ENCODE results near the gene CRELD2. TPM values are rescaled to one million over a fixed set of nuclear protein-coding genes. Genes with fewer than 3 reads are reported as not detected.

Gene CRELD2
- total and polyA plus RNA-seq, 2 of the 4 experiments (the other 2 are of a cell fraction), result 36.2 to 70.7 TPM

- intact Hi-C loops (cut with micrococcal nuclease), result no loop called here
- DNase-seq (no peak), ATAC-seq (ENCODE audit: low read depth) (no peak)
- Histone ChIP-seq H3K4me3 (ENCODE audit: insufficient read depth, low read depth, low read length) (no peak overlapping the region), H2AK9ac (replicated peaks; ENCODE audit: low read depth, low read length, poor library complexity) (peak overlapping the region; percentile 11), H2AFZ (replicated peaks; ENCODE audit: low read length, poor library complexity) (no peak overlapping the region), H3K18ac (ENCODE audit: low read depth, low read length) (no peak overlapping the region), H3K9me3 (ENCODE audit: control insufficient read depth, insufficient read depth, low read length) (no peaks in the 10 kb centered on the region), H3K56ac (ENCODE audit: extremely low read depth, insufficient read depth, low read length) (no peak overlapping the region), H2BK120ac (ENCODE audit: low read depth, low read length) (no peak overlapping the region), H4K5ac (ENCODE audit: low read depth, low read length) (no peak overlapping the region), H4K91ac (ENCODE audit: insufficient read depth, low read depth, low read length) (no peak overlapping the region), H2BK5ac (ENCODE audit: low read depth, low read length, poor library complexity, severe bottlenecking) (no peak overlapping the region), H3K36me3 (ENCODE audit: control insufficient read depth, insufficient read depth, low read length) (peaks cover 30% of the 10 kb centered on the region), H4K20me1 (ENCODE audit: insufficient read depth, low read length) (peaks cover 37% of the 10 kb centered on the region), H4K8ac (ENCODE audit: low read depth in 2 of 2, low read length in 2 of 2) (no peak overlapping the region; a peak in 2 of 4 replicates), H2AK5ac (ENCODE audit: low read depth, low read length) (no peak overlapping the region), H3K4ac (ENCODE audit: low read depth, low read length) (no peak overlapping the region), H3K14ac (replicated peaks; ENCODE audit: low read depth, low read length) (no peak overlapping the region), H3K9ac (ENCODE audit: low read depth, low read length) (0 out of 2 replicates have a peak overlapping the region, but pooled peaks have one; percentile 8), H2BK15ac (ENCODE audit: low read depth, low read length) (no peak overlapping the region), H3K79me1 (ENCODE audit: low read depth in 1 of 2, low read length in 2 of 2) (peaks cover 16 to 54% of the 10 kb centered on the region in 2 experiments), H2BK20ac (ENCODE audit: low read depth, low read length) (no peak overlapping the region), H3K27me3 (ENCODE audit: control insufficient read depth, insufficient read depth, low read length) (no peaks in the 10 kb centered on the region), H3K9me1 (ENCODE audit: insufficient read depth, low read length) (peaks cover 6% of the 10 kb centered on the region; the same call in 1 of the 2 replicates), H3K23ac (ENCODE audit: low read depth, low read length) (no peak overlapping the region), H3K4me2 (ENCODE audit: low read depth, low read length) (peak overlapping the region; percentile 38; the same call in 1 of the 2 replicates), H3K4me1 (ENCODE audit: control insufficient read depth, insufficient read depth, low read length) (peaks cover 40% of the 10 kb centered on the region), H3K27ac (ENCODE audit: insufficient read depth, low read length) (peak overlapping the region; percentile 5; the same call in 1 of the 2 replicates)
- TF ChIP-seq POLR2A (IDR thresholded peaks at IDR 0.05; ENCODE audit: low read depth, low read length) (no peak), RFX5 (IDR thresholded peaks at IDR 0.05; ENCODE audit: low read depth, low read length) (no peak), CEBPB (IDR thresholded peaks at IDR 0.05; ENCODE audit: low read depth, low read length) (no peak), RAD21 (IDR thresholded peaks at IDR 0.05; ENCODE audit: low read length) (no peak), CHD1 (IDR thresholded peaks at IDR 0.05; ENCODE audit: low read depth, low read length) (no peak), MXI1 (IDR thresholded peaks at IDR 0.05; ENCODE audit: borderline replicate concordance, low read depth, low read length) (no peak), MAZ (IDR thresholded peaks at IDR 0.05; ENCODE audit: borderline replicate concordance, low read depth, low read length) (no peak), USF2 (IDR thresholded peaks at IDR 0.05; ENCODE audit: low read depth, low read length) (no peak), CTCF (conservative IDR thresholded peaks at IDR 0.05; ENCODE audit: low read depth, low read length) (no peak), FOS (IDR thresholded peaks at IDR 0.05; ENCODE audit: low read depth, low read length) (no peak), NFE2L2 (IDR thresholded peaks at IDR 0.05; ENCODE audit: low read depth, low read length) (no peak), MAFK (IDR thresholded peaks at IDR 0.05; ENCODE audit: low read depth, low read length) (no peak), ELK1 (IDR thresholded peaks at IDR 0.05; ENCODE audit: borderline replicate concordance, low read depth, low read length) (no peak), SMC3 (IDR thresholded peaks at IDR 0.05; ENCODE audit: low read depth, low read length) (no peak), RCOR1 (IDR thresholded peaks at IDR 0.05; ENCODE audit: insufficient replicate concordance, low read length) (no peak), BHLHE40 (IDR thresholded peaks at IDR 0.05; ENCODE audit: low read depth, low read length) (no peak)
- in situ Hi-C loops (cut with MboI; ENCODE audit: low sequenced_read_pairs), result no loop called here
- dilution Hi-C loops (cut with HindIII; ENCODE audit: low sequenced_read_pairs, unreplicated experiment), result no loop called here
- POLR2A ChIA-PET (ENCODE audit: unreplicated experiment), result no interaction called here
- WGBS, 2 experiments (ENCODE audit: extremely low coverage in 2 of 2, insufficient read length in 1 of 2), result no CpG with 5 or more reads among the region's 6 CpGs
- BruUV-seq (replicated peaks), result no TSS peak
- CTCF ChIA-PET, result no interaction called here
These were observed 45.2 kb downstream of the CRELD2 start for GRCh38 chr22:49963647-49964026.

All from IMR-90 (cell line).